Diencephalon (tissue), 1 donor: ENCODE measurements around the gene TOX3. TPM values are rescaled to one million over a fixed set of nuclear protein-coding genes. Genes with fewer than 3 reads are reported as not detected.

Experiments used
- total RNA-seq: library from RNA; depleted of rRNA; stranded (reverse); fragments of >200 nt; gene quantifications from one replicate; pipeline ENCODE4 v1.2.3, GENCODE V29; 2014

The TOX3 gene
- 15.9 TPM for total RNA-seq

DNA sequence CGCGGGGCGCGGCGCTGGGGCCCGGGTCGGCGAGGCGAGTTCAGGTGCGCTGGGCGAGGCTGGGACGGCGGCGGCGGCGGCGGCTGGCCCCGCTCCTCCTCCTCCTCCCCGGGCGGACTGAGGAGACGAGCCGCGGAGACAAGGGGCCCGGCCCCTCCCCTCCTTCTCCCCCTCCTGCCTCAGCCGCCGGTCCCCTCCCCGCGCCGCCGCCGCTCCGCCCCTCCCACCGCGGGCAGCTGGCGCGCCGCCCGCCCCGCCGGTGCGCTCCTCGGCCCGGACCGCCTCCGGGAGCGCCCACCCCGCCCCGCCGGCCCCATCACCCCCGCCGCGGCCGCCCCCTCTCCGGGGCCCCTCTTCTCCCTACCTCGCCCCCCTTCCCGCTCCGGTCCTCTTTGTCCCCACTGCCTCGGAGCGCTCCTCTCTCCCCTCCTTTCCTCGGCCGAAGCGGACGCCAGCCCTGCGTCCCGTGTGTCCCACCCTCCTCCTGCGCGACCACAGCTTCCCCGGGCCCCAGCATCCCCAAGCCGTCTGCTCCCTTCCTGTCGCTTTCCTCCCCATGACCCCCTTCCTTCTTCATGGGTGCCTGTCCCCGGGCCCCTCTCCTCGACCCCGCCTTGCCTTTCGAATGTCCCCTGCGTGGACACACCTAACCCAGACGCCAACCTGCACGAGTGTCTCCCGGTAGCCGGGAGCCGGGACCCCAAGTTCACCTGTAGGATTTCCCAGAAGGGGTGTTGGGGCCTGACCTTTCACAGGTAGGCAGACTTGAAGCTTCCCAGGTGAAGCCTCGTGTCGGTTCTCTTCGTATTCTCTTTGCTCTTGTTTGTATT, at the start of gene TOX3:
TOX3 (minus strand) TSS at position 140 of the 830 bp plus-strand sequence. CDS start 420 bp downstream, outside the sequence.

